ENCODE measurements around the gene MAPKAP1.

Gene MAPKAP1

GRCh38 chr9:125541840-125542243 lies 165.2 kb downstream of the MAPKAP1 start:
- Histone ChIP-seq H3K9ac (ENCODE audit: low read length) (no peak overlapping the region), H3K9me3 (ENCODE audit: insufficient read depth, low read length) (no peaks in the 10 kb centered on the region), H3K79me2 (ENCODE audit: insufficient read depth, low read length) (no peaks in the 10 kb centered on the region), H3K27me3 (ENCODE audit: low read length) (no peaks in the 10 kb centered on the region), H3F3A (ENCODE audit: insufficient read depth) (no peaks in the 10 kb centered on the region), H2AFZ (ENCODE audit: low read depth, low read length, severe bottlenecking) (no peak overlapping the region), H3K27ac (ENCODE audit: low read depth, low read length) (no peak overlapping the region), H3K9me2 (replicated peaks; ENCODE audit: insufficient read depth, low read length) (no peaks in the 10 kb centered on the region), H3K4me2 (ENCODE audit: low read depth, low read length, poor library complexity, severe bottlenecking) (no peak overlapping the region), H3K36me3 (ENCODE audit: low read length) (no peaks in the 10 kb centered on the region), H3K4me3 (ENCODE audit: insufficient read depth, low read length, poor library complexity, severe bottlenecking) (no peak overlapping the region), H4K20me1 (ENCODE audit: low read depth, low read length) (no peaks in the 10 kb centered on the region)
- TF ChIP-seq EZH2phosphoT487 (conservative IDR thresholded peaks at IDR 0.05; ENCODE audit: low read length) = no peak
- TF ChIP-seq CTCF (IDR thresholded peaks at IDR 0.05; ENCODE audit: insufficient read depth, low read length, poor library complexity, severe bottlenecking) = no peak

GRCh38 chr9:125540497-125540896 lies 166.5 kb downstream of the MAPKAP1 start:
- H3K9ac ChIP-seq (ENCODE audit: low read length) = no peak overlapping the region
- H3K27ac ChIP-seq (ENCODE audit: low read depth, low read length) = no peak overlapping the region
- H2AFZ ChIP-seq (ENCODE audit: low read depth, low read length, severe bottlenecking) = no peak overlapping the region
- no peaks in the 10 kb centered on the region for H4K20me1 ChIP-seq (ENCODE audit: low read depth, low read length)
- no peak overlapping the region for H3K4me2 ChIP-seq (ENCODE audit: low read depth, low read length, poor library complexity, severe bottlenecking)
- H3K27me3 ChIP-seq (ENCODE audit: low read length) = no peaks in the 10 kb centered on the region
- no peaks in the 10 kb centered on the region for H3K9me2 ChIP-seq (replicated peaks; ENCODE audit: insufficient read depth, low read length)
- no peaks in the 10 kb centered on the region for H3F3A ChIP-seq (ENCODE audit: insufficient read depth)
- no peak for TF ChIP-seq CTCF (IDR thresholded peaks at IDR 0.05; ENCODE audit: insufficient read depth, low read length, poor library complexity, severe bottlenecking)
- TF ChIP-seq EZH2phosphoT487 (conservative IDR thresholded peaks at IDR 0.05; ENCODE audit: low read length) = no peak
- no peak overlapping the region for H3K4me3 ChIP-seq (ENCODE audit: insufficient read depth, low read length, poor library complexity, severe bottlenecking)
- H3K36me3 ChIP-seq (ENCODE audit: low read length) = no peaks in the 10 kb centered on the region
- no peaks in the 10 kb centered on the region for H3K9me3 ChIP-seq (ENCODE audit: insufficient read depth, low read length)
- H3K79me2 ChIP-seq (ENCODE audit: insufficient read depth, low read length) = no peaks in the 10 kb centered on the region

- H3F3A ChIP-seq (ENCODE audit: insufficient read depth) = no peaks in the 10 kb centered on the region
- no peaks in the 10 kb centered on the region for H3K9me2 ChIP-seq (replicated peaks; ENCODE audit: insufficient read depth, low read length)
- H3K9me3 ChIP-seq (ENCODE audit: insufficient read depth, low read length) = no peaks in the 10 kb centered on the region
- no peaks in the 10 kb centered on the region for H3K36me3 ChIP-seq (ENCODE audit: low read length)
- no peaks in the 10 kb centered on the region for H4K20me1 ChIP-seq (ENCODE audit: low read depth, low read length)
- no peaks in the 10 kb centered on the region for H3K27me3 ChIP-seq (ENCODE audit: low read length)
- H2AFZ ChIP-seq (ENCODE audit: low read depth, low read length, severe bottlenecking) = no peak overlapping the region
- no peak overlapping the region for H3K4me3 ChIP-seq (ENCODE audit: insufficient read depth, low read length, poor library complexity, severe bottlenecking)
- no peak overlapping the region for H3K4me2 ChIP-seq (ENCODE audit: low read depth, low read length, poor library complexity, severe bottlenecking)
- H3K9ac ChIP-seq (ENCODE audit: low read length) = no peak overlapping the region
- TF ChIP-seq CTCF (IDR thresholded peaks at IDR 0.05; ENCODE audit: insufficient read depth, low read length, poor library complexity, severe bottlenecking) = no peak
- no peak for TF ChIP-seq EZH2phosphoT487 (conservative IDR thresholded peaks at IDR 0.05; ENCODE audit: low read length)
- H3K79me2 ChIP-seq (ENCODE audit: insufficient read depth, low read length) = no peaks in the 10 kb centered on the region
- H3K27ac ChIP-seq (ENCODE audit: low read depth, low read length) = no peak overlapping the region
Measured at GRCh38 chr9:125538092-125538473, 168.9 kb downstream of the MAPKAP1 start.
